HepG2 (cell line): ENCODE measurements around the gene ARHGAP45.

Source experiments
- ATRX ChIP-seq: sonication (generic); formaldehyde crosslinking; IDR thresholded peaks from 2 replicates; pipeline ENCODE4 v1.4.0; 2020; ENCODE audit warnings: missing genetic modification reagents, borderline replicate concordance
- BHLHE40 ChIP-seq: IDR thresholded peaks from 2 replicates; pipeline ENCODE4 v1.6.1; 2011; ENCODE audit warnings: low read length, improper control_type of control experiment
- CBX2 ChIP-seq, 2 experiments: fragments of 200-600 bp in 1 of 2; sonication (generic); formaldehyde crosslinking in 1 of 2; IDR thresholded peaks; 2 replicates each; pipeline versions ENCODE4 v1.7.0 to v1.8.1; 2018 to 2022; ENCODE audit warnings: low read depth in 2 of 2, low read length in 1 of 2, mild to moderate bottlenecking in 1 of 2, missing genetic modification reagents in 1 of 2
- EP300 ChIP-seq, 3 experiments: sonication (generic) in 1 of 3; formaldehyde crosslinking in 1 of 3; IDR thresholded peaks; 2 replicates each; pipeline versions ENCODE4 v1.5.1 to v1.6.1; 2011 to 2020; ENCODE audit warnings: low read depth in 2 of 3, low read length in 2 of 3, borderline replicate concordance in 1 of 3, improper control_type of control experiment in 1 of 3, mild to moderate bottlenecking in 1 of 3, missing genetic modification reagents in 1 of 3, moderate library complexity in 1 of 3
- FOXM1 ChIP-seq: sonication (generic); formaldehyde crosslinking; IDR thresholded peaks from 2 replicates; pipeline ENCODE4 v1.5.0; 2020; ENCODE audit warnings: missing genetic modification reagents
- MEIS1 ChIP-seq: sonication (generic); formaldehyde crosslinking; IDR thresholded peaks from 2 replicates; pipeline ENCODE4 v1.9.0; 2021; ENCODE audit warnings: mild to moderate bottlenecking, missing genetic modification reagents, moderate library complexity, borderline replicate concordance
- SUZ12 ChIP-seq: fragments of 150-350 bp; IDR thresholded peaks from 2 replicates; pipeline ENCODE4 v1.6.1; 2014; ENCODE audit warnings: low read depth, low read length
- TP53 ChIP-seq: sonication (generic); formaldehyde crosslinking; conservative IDR thresholded peaks from 2 replicates; pipeline ENCODE4 v1.4.0; 2020; ENCODE audit warnings: missing genetic modification reagents
- YY1 ChIP-seq: IDR thresholded peaks from 2 replicates; pipeline ENCODE4 v1.6.1; 2011; ENCODE audit warnings: low read length, low read depth, moderate library complexity, mild to moderate bottlenecking; ENCODE audit not compliant: insufficient read depth, insufficient replicate concordance
- ZBTB3 ChIP-seq: sonication (generic); formaldehyde crosslinking; IDR thresholded peaks from 2 replicates; pipeline ENCODE4 v1.4.0; 2020; ENCODE audit warnings: low read depth, mild to moderate bottlenecking, moderate library complexity, missing genetic modification reagents, borderline replicate concordance
- ZNF12 ChIP-seq: sonication (generic); formaldehyde crosslinking; IDR thresholded peaks from 2 replicates; pipeline ENCODE4 v1.5.0; 2020; ENCODE audit warnings: missing genetic modification reagents
- ZNF274 ChIP-seq: sonication (generic); formaldehyde crosslinking; IDR thresholded peaks from 2 replicates; pipeline ENCODE4 v1.5.1; 2020; ENCODE audit warnings: mild to moderate bottlenecking, missing genetic modification reagents
- TF ChIP-seq, protein P1 (sequence below): sonication (generic); formaldehyde crosslinking; IDR thresholded peaks from 2 replicates; pipeline ENCODE4 v1.4.0; 2020; ENCODE audit warnings: missing genetic modification reagents; ENCODE audit errors: not compliant biosample characterization
- TF ChIP-seq, protein P2 (sequence below), 2 experiments: sonication (generic) in 1 of 2; formaldehyde crosslinking in 1 of 2; IDR thresholded peaks; 2 replicates each; pipeline versions ENCODE4 v1.4.0 to v1.6.1; 2018 to 2020; ENCODE audit warnings: missing genetic modification reagents in 2 of 2, borderline replicate concordance in 1 of 2, low read depth in 1 of 2, mild to moderate bottlenecking in 1 of 2, missing biosample characterization in 1 of 2

DNA sequence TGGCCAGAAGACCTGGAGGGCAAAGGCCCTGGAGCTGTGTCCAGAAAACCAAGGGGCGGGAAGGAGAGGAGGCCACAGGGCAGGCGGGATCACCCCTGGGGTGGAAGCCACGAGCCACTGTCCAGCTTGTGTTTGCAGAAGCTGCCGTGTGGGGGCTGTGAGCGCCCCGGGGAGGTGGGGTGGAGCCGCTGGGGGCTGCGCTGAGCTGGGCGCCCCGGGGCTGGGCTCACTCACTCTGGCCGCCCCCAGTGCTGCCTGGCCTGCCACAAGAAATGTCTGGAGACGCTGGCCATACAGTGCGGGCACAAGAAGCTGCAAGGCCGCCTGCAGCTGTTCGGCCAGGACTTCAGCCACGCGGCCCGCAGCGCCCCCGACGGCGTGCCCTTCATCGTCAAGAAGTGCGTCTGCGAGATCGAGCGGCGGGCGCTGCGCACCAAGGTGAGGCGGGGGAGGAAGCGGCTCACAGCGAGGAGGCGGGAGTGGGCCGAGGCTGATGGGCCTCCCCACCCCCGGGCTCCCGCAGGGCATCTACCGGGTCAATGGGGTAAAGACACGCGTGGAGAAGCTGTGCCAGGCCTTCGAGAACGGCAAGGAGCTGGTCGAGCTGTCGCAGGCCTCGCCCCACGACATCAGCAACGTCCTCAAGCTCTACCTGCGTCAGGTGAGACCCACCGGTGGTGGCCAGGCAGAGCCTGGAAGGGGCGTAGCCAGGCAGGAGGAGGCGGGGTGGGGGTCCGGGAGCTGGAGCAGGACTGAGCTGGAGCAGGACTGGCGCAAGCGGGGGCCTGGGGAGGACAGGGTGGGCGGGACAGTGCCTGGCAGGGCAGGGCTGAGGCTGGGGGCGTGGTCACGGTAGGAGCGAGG, 14.6 kb downstream of the ARHGAP45 start:
- TF ChIP-seq ZNF274 (CRISPR knock-in tag) (no peak), ZNF12 (CRISPR knock-in tag) (no peak), ATRX (CRISPR knock-in tag) (no peak), EP300 (IDR thresholded peaks at IDR 0.05; ENCODE audit: low read depth in 2 of 2, low read length in 2 of 2) (no peak), EP300 (CRISPR knock-in tag; IDR thresholded peaks at IDR 0.05; ENCODE audit: borderline replicate concordance) (no peak), FOXM1 (no peak), TP53 (no peak), ZBTB3 (CRISPR knock-in tag) (no peak), CBX2 (IDR thresholded peaks at IDR 0.05; ENCODE audit: low read depth, low read length) (no peak), CBX2 (CRISPR knock-in tag; IDR thresholded peaks at IDR 0.05; ENCODE audit: low read depth) (no peak), MEIS1 (CRISPR knock-in tag) (no peak), BHLHE40 (no peak), SUZ12 (no peak), YY1 (no peak)
- TF ChIP-seq, protein P1, sequence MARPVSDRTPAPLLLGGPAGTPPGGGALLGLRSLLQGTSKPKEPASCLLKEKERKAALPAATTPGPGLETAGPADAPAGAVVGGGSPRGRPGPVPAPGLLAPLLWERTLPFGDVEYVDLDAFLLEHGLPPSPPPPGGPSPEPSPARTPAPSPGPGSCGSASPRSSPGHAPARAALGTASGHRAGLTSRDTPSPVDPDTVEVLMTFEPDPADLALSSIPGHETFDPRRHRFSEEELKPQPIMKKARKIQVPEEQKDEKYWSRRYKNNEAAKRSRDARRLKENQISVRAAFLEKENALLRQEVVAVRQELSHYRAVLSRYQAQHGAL (CRISPR knock-in tag): no peak
- TF ChIP-seq, protein P2, sequence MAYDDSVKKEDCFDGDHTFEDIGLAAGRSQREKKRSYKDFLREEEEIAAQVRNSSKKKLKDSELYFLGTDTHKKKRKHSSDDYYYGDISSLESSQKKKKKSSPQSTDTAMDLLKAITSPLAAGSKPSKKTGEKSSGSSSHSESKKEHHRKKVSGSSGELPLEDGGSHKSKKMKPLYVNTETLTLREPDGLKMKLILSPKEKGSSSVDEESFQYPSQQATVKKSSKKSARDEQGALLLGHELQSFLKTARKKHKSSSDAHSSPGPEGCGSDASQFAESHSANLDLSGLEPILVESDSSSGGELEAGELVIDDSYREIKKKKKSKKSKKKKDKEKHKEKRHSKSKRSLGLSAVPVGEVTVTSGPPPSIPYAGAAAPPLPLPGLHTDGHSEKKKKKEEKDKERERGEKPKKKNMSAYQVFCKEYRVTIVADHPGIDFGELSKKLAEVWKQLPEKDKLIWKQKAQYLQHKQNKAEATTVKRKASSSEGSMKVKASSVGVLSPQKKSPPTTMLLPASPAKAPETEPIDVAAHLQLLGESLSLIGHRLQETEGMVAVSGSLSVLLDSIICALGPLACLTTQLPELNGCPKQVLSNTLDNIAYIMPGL (CRISPR knock-in tag; IDR thresholded peaks at IDR 0.05; ENCODE audit: borderline replicate concordance in 1 of 2, low read depth in 1 of 2): no peak
